ENCODE data around the gene ATXN7L1.

ATXN7L1 gene

GRCh38 chr7:105917659-105918058 is 41.3 kb upstream of the ATXN7L1 start:
- CTCF ChIA-PET = interaction anchor here (0.6 kb wide), 1 partner anchor 30 kb away, joined by 3 read pairs; no protein-coding TSS in a partner anchor
- H3K4me1 ChIP-seq (ENCODE audit: control insufficient read depth, insufficient read depth, low read length) = no peaks in the 10 kb centered on the region
- no peaks in the 10 kb centered on the region for H3K36me3 ChIP-seq (ENCODE audit: control insufficient read depth in 2 of 2, insufficient read depth in 1 of 2, low read length in 2 of 2)
- H3K27ac ChIP-seq (ENCODE audit: extremely low read depth, low read depth, low read length) = no peak overlapping the region
- H3K4me3 ChIP-seq (ENCODE audit: low read depth, low read length) = no peak overlapping the region
- H3K9me3 ChIP-seq (ENCODE audit: control insufficient read depth, insufficient read depth, low read depth, low read length) = no peaks in the 10 kb centered on the region
- POLR2A ChIA-PET = no interaction called here
- no peak for TF ChIP-seq ZNF133 (tag by site-specific recombination; IDR thresholded peaks at IDR 0.05)
- no peak for TF ChIP-seq PRDM6 (tag by site-specific recombination; IDR thresholded peaks at IDR 0.05)
- no peak for TF ChIP-seq ZNF121 (tag by site-specific recombination; IDR thresholded peaks at IDR 0.05)
- TF ChIP-seq KLF16 (tag by site-specific recombination; IDR thresholded peaks at IDR 0.05) = no peak
- TF ChIP-seq PBX3 (CRISPR knock-in tag; IDR thresholded peaks at IDR 0.05) = no peak
- TF ChIP-seq REPIN1 (tag by site-specific recombination; IDR thresholded peaks at IDR 0.05; ENCODE audit: low read depth) = no peak

GRCh38 chr7:105916603-105917002 is 40.2 kb upstream of the ATXN7L1 start:
- TF ChIP-seq ZBTB8A (tag by site-specific recombination; IDR thresholded peaks at IDR 0.05) (no peak), ZNF335 (tag by site-specific recombination; conservative IDR thresholded peaks at IDR 0.05) (no peak)
- no peak overlapping the region for H3K27ac ChIP-seq (ENCODE audit: extremely low read depth, low read depth, low read length)
- POLR2A ChIA-PET = no interaction called here
- no peaks in the 10 kb centered on the region for H3K4me1 ChIP-seq (ENCODE audit: control insufficient read depth, insufficient read depth, low read length)
- H3K36me3 ChIP-seq (ENCODE audit: control insufficient read depth in 2 of 2, insufficient read depth in 1 of 2, low read length in 2 of 2) = no peaks in the 10 kb centered on the region
- CTCF ChIA-PET = interaction anchor here (0.6 kb wide), 1 partner anchor 153 kb away, joined by 4 read pairs; no protein-coding TSS in a partner anchor
- H3K4me3 ChIP-seq (ENCODE audit: low read depth, low read length) = no peak overlapping the region
- no peaks in the 10 kb centered on the region for H3K9me3 ChIP-seq (ENCODE audit: control insufficient read depth, insufficient read depth, low read depth, low read length)

DNA sequence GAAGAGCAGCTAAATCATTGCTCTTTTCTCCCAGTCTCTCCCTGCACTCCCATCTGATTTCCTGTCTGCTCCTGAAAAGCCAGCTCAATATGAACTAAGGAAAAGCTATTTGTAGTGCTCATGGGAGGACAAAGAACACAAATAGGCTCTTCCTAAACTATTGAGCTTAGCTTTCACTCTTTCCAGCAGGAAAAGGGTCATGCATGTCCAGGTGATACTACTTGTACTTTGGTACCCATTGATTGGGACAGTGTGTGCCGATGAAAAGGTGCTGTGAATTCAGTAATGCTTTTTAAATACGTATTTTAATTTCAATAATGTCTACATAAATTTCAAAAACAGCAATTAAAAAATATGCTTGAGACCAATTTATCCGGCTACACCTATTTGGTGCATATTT is 37.5 kb upstream of the ATXN7L1 start:
- TF ChIP-seq ZNF843 (tag by site-specific recombination; IDR thresholded peaks at IDR 0.05) (no peak), ZNF175 (tag by site-specific recombination; IDR thresholded peaks at IDR 0.05) (no peak), FEZF1 (tag by site-specific recombination; IDR thresholded peaks at IDR 0.05) (no peak), IKZF3 (tag by site-specific recombination; IDR thresholded peaks at IDR 0.05) (no peak), AEBP2 (tag by site-specific recombination; IDR thresholded peaks at IDR 0.05; ENCODE audit: borderline replicate concordance) (no peak), ZNF658 (tag by site-specific recombination; IDR thresholded peaks at IDR 0.05) (no peak), ZNF837 (tag by site-specific recombination; IDR thresholded peaks at IDR 0.05) (no peak), ZNF24 (tag by site-specific recombination; IDR thresholded peaks at IDR 0.05) (no peak), ZNF692 (tag by site-specific recombination; IDR thresholded peaks at IDR 0.05) (no peak), ZNF571 (tag by site-specific recombination; IDR thresholded peaks at IDR 0.05) (no peak), REPIN1 (tag by site-specific recombination; IDR thresholded peaks at IDR 0.05; ENCODE audit: low read depth) (no peak)
- TF ChIP-seq, protein P1, sequence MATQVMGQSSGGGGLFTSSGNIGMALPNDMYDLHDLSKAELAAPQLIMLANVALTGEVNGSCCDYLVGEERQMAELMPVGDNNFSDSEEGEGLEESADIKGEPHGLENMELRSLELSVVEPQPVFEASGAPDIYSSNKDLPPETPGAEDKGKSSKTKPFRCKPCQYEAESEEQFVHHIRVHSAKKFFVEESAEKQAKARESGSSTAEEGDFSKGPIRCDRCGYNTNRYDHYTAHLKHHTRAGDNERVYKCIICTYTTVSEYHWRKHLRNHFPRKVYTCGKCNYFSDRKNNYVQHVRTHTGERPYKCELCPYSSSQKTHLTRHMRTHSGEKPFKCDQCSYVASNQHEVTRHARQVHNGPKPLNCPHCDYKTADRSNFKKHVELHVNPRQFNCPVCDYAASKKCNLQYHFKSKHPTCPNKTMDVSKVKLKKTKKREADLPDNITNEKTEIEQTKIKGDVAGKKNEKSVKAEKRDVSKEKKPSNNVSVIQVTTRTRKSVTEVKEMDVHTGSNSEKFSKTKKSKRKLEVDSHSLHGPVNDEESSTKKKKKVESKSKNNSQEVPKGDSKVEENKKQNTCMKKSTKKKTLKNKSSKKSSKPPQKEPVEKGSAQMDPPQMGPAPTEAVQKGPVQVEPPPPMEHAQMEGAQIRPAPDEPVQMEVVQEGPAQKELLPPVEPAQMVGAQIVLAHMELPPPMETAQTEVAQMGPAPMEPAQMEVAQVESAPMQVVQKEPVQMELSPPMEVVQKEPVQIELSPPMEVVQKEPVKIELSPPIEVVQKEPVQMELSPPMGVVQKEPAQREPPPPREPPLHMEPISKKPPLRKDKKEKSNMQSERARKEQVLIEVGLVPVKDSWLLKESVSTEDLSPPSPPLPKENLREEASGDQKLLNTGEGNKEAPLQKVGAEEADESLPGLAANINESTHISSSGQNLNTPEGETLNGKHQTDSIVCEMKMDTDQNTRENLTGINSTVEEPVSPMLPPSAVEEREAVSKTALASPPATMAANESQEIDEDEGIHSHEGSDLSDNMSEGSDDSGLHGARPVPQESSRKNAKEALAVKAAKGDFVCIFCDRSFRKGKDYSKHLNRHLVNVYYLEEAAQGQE (tag by site-specific recombination; IDR thresholded peaks at IDR 0.05) = no peak
- H3K27ac ChIP-seq (ENCODE audit: extremely low read depth, low read depth, low read length) = no peak overlapping the region
- ChIA-PET CTCF (interaction anchor here (0.6 kb wide), 1 partner anchor 996 kb away, joined by 3 read pairs; no protein-coding TSS in a partner anchor), POLR2A (no interaction called here)
- no peak overlapping the region for H3K4me3 ChIP-seq (ENCODE audit: low read depth, low read length)
- H3K36me3 ChIP-seq (ENCODE audit: control insufficient read depth in 2 of 2, insufficient read depth in 1 of 2, low read length in 2 of 2) = no peaks in the 10 kb centered on the region
- H3K4me1 ChIP-seq (ENCODE audit: control insufficient read depth, insufficient read depth, low read length) = no peaks in the 10 kb centered on the region
- no peaks in the 10 kb centered on the region for H3K9me3 ChIP-seq (ENCODE audit: control insufficient read depth, insufficient read depth, low read depth, low read length)

Data from HEK293 (cell line).